GM12892 (cell line): ENCODE results near the gene TNS3.

Source experiments
- POLR2A ChIP-seq: IDR thresholded peaks from 2 replicates; pipeline ENCODE4 v1.6.1; 2011; ENCODE audit warnings: low read depth, low read length, control low read depth
- POLR2AphosphoS5 ChIP-seq: IDR thresholded peaks from 2 replicates; pipeline ENCODE4 v1.6.1; 2011; ENCODE audit warnings: low read depth, low read length, control low read depth
- TAF1 ChIP-seq: IDR thresholded peaks from 2 replicates; pipeline ENCODE4 v1.6.1; 2011; ENCODE audit warnings: low read depth, mild to moderate bottlenecking, control low read depth, low read length, borderline replicate concordance

DNA sequence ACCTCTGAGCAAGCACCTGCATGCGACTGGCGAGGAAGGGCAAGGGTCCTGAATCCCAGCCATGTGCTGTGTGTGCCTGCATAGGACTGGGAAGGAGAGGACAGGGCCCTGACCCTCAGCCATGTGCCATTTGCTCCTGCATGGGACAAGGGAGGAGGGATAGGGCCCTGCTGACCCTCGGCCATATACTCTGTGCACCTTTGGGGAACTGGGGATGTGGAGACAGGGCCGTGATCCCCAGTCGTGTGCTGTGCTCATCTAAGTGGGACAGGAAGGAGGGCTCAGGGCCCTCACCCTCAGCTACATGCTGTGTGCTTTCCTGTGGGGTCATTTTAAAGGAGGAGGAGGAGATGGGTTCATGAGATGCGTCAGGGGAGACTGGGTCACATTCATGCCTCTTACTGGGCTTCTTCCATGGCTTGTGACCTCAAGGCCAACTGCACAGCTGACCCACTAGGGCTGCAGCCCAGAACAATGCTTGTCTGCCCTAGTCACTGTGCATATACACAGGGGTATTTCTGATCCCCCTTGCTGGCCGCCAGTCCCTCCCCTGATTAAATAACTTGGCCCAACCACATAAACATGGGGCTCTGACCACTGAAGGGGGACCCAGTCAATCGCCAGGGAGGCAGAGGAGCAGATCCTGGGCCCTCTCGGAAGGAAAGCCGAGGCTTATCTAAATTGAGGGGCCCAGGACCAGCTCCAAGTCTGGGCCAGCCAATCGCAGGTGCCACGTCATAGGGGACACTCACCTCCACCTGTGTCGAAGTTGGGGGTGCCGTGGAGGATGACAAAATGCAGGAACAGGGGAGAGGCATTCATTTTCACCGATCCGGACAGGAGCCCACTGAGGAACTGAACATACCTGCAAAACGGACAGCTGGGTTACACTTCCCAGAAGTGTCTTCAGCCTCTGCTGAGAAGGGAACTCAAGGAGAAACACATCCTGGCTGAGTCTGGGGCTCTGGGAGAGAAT, 167.3 kb downstream of the TNS3 start:
- TF ChIP-seq POLR2AphosphoS5 (no peak), POLR2A (no peak), TAF1 (no peak)
